ENCODE measurements around the gene MRPL21.
A peak's percentile ranks its signal among the peaks of the same experiment; 100 is the strongest.

Gene MRPL21

DNA sequence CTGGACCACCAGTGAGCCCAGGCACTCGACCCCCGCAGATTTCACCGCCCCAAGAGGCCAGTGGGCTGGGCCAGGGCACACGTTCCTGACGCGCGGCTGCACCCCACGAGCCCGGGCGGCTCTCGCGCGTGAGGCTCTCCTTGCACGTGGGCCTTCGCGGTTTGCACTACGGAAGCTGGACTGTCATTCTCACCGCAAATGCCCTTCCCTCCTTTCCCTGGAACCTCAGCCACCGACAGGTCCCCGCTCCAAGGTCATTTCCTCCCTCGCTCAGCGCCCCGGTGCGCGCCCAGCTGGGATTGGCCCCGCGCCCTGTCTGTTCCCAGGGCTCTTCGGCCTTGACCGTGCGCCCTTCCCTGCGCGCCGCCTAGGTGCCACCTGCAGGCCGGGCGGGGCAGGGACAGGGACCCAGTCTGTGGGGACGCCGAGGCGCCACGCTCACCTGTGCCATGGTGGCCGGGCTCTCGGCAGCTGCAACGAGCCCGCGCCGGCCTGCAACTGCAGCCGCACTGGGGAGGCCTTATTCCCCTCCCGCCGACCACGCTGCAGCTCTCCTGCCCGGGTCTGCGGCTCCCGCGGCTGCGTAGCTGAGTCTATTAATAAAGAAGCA is 59.8 kb downstream of the MRPL21 start:
- Histone ChIP-seq H3K27ac (ENCODE audit: low read depth in 2 of 2, low read length in 2 of 2) (peak overlapping the region; percentile 78 to 80), H3K9me3 (ENCODE audit: control insufficient read depth in 2 of 2, low read length in 2 of 2) (no peaks in the 10 kb centered on the region), H3K9ac (ENCODE audit: low read depth in 1 of 2, low read length in 2 of 2) (peak overlapping the region; percentile 49 to 67), H3K4me1 (ENCODE audit: control insufficient read depth in 2 of 2, insufficient read depth in 2 of 2, low read length in 2 of 2) (peaks cover 30 to 32% of the 10 kb centered on the region in 2 donors), H3K27me3 (ENCODE audit: control insufficient read depth in 2 of 2, insufficient read depth in 2 of 2, low read length in 2 of 2) (no peaks in the 10 kb centered on the region), H3K4me3 (ENCODE audit: low read length in 2 of 2) (peak overlapping the region; percentile 79 to 81), H3K36me3 (ENCODE audit: control insufficient read depth in 2 of 2, insufficient read depth in 2 of 2, low read length in 2 of 2) (no peaks in the 10 kb centered on the region)

DNA sequence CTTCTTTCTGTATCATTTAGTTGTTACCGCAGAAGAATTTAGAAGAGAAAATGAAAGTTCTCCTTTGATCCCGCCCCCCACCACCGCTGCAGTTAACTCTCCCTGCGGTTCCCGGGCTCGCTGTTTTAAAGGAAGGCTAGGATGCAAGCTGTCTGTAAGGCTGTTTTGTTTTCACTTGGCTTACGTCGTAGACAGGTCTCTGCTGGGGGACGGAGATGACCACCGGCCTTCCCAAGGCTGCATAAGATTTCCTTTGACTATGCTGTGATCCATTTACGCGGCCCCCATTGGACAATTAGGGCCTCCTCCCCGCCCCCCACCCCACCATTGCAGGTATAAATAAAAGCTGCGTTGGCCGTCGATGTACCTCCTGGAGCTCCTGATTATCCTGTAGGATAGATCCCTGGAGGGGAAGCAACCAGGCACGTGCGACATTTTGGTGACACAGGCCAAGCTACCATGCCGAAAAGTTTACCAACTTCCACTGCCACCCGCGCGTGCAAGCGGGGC is 60.5 kb downstream of the MRPL21 start:
- peak overlapping the region; percentile 78 to 80 for H3K27ac ChIP-seq (ENCODE audit: low read depth in 2 of 2, low read length in 2 of 2)
- peak overlapping the region; percentile 47 to 67 for H3K9ac ChIP-seq (ENCODE audit: low read depth in 1 of 2, low read length in 2 of 2)
- peak overlapping the region; percentile 79 to 81 for H3K4me3 ChIP-seq (ENCODE audit: low read length in 2 of 2)
- no peaks in the 10 kb centered on the region for H3K9me3 ChIP-seq (ENCODE audit: control insufficient read depth in 2 of 2, low read length in 2 of 2)
- peaks cover 37% of the 10 kb centered on the region in 2 donors for H3K4me1 ChIP-seq (ENCODE audit: control insufficient read depth in 2 of 2, insufficient read depth in 2 of 2, low read length in 2 of 2)
- H3K36me3 ChIP-seq (ENCODE audit: control insufficient read depth in 2 of 2, insufficient read depth in 2 of 2, low read length in 2 of 2) = no peaks in the 10 kb centered on the region
- no peaks in the 10 kb centered on the region for H3K27me3 ChIP-seq (ENCODE audit: control insufficient read depth in 2 of 2, insufficient read depth in 2 of 2, low read length in 2 of 2)

DNA sequence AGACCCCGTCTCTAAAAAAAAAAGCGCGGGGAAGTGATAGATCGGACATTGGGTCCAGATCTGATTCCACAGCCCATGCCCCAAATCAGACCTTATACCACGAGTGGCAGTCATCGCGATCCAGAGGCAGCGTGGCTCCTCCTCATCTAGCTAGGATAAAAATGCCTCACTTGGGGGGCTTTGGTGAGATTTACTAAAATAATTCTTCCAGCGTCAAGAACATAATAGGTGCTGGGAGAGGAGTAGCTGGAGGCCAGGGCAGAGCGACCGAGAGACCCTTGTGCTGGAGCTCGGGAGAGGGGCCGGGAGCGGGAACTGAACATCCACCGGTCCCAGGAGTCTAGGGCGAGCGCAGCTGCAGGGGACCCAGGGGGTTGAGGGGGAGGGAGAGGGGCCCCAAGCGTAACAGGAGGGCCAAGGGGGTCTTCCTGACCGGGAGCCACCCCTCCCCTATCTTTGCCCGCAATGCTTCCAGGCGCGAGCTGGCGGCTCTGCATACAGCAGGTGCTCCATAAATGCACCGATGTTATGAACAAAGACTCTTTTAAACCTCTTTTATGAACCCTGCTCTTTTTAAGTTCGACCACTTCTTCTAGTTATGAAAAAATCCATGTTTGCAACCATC is 61.1 kb downstream of the MRPL21 start:
- Histone ChIP-seq H3K36me3 (ENCODE audit: control insufficient read depth in 2 of 2, insufficient read depth in 2 of 2, low read length in 2 of 2) (no peaks in the 10 kb centered on the region), H3K27ac (ENCODE audit: low read depth in 2 of 2, low read length in 2 of 2) (peak overlapping the region; percentile 99), H3K9me3 (ENCODE audit: control insufficient read depth in 2 of 2, low read length in 2 of 2) (no peaks in the 10 kb centered on the region), H3K9ac (ENCODE audit: low read depth in 1 of 2, low read length in 2 of 2) (peak overlapping the region; percentile 70 to 72), H3K4me3 (ENCODE audit: low read length in 2 of 2) (peak overlapping the region; percentile 79 to 81), H3K27me3 (ENCODE audit: control insufficient read depth in 2 of 2, insufficient read depth in 2 of 2, low read length in 2 of 2) (no peaks in the 10 kb centered on the region), H3K4me1 (ENCODE audit: control insufficient read depth in 2 of 2, insufficient read depth in 2 of 2, low read length in 2 of 2) (peaks cover 42 to 43% of the 10 kb centered on the region in 2 donors)

DNA sequence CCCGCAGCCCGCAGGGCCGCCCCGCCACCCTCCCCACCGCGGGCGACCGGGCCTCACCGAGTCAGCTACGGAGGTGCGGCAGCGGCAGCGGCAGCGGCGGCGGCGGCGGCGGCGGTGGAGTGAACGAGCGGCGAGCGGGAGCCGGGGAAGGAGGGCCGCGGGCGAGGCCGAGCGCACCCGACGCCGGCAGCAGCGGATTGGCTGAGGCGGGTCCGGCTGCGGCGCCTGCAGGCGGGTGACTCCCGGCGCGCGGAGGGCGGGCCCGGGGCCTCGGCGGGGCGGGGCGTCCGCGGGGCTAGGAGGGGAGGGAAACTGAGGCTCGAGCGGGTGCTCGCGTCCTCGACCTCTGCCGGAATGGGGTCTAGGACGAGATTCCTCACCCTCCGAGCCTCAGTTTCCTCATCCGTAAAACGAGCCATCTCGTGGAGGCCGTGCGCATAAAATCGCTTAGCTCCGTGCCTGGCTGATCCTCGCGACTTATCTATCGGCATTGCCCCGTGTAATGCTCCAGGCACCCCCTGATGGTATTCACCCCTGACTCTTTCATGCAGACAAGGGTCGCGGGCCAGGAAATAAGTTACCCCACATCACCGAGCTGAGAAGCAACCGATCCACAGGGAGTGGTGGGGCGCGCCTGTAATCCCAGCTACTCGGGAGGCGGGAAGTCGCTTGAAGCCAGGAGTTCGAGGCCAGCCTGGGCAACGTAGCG is 61.8 kb downstream of the MRPL21 start, which contains the start of gene CPT1A:
TSS of gene CPT1A (minus strand) at position 199 of the 709 bp plus-strand sequence. CDS start 26,442 bp downstream, outside the sequence.
- Histone ChIP-seq H3K9ac (ENCODE audit: low read depth in 1 of 2, low read length in 2 of 2) (peak within 1 kb of the TSS; percentile 94 to 95), H3K36me3 (ENCODE audit: control insufficient read depth in 2 of 2, insufficient read depth in 2 of 2, low read length in 2 of 2) (peaks cover 0 to 4% of the 10 kb centered on the region in 2 donors), H3K4me1 (ENCODE audit: control insufficient read depth in 2 of 2, insufficient read depth in 2 of 2, low read length in 2 of 2) (peaks cover 47 to 48% of the 10 kb centered on the region in 2 donors), H3K9me3 (ENCODE audit: control insufficient read depth in 2 of 2, low read length in 2 of 2) (no peaks in the 10 kb centered on the region), H3K4me3 (ENCODE audit: low read length in 2 of 2) (peak within 1 kb of the TSS; percentile 81 to 85), H3K27ac (ENCODE audit: low read depth in 2 of 2, low read length in 2 of 2) (peak within 1 kb of the TSS; percentile 99), H3K27me3 (ENCODE audit: control insufficient read depth in 2 of 2, insufficient read depth in 2 of 2, low read length in 2 of 2) (no peaks in the 10 kb centered on the region)
